Sigmoid colon (tissue), 7 donors: ENCODE data around the gene TRPM2. TPM values are rescaled to one million over a fixed set of nuclear protein-coding genes. Genes with fewer than 3 reads are reported as not detected.

ENCODE experiments used
- DNase-seq: peaks from one replicate; pipeline ENCODE4 v3.0.0-alpha.2; 2019
- H3K27ac ChIP-seq, 4 donors: fragments of 200-600 bp; sonication (generic); one replicate each; pipeline ENCODE4 v1.5.1; 2016 to 2019; ENCODE audit warnings: mild to moderate bottlenecking in 1 of 4
- H3K27me3 ChIP-seq, 3 donors: fragments of 200-600 bp; sonication (generic); one replicate each; pipeline ENCODE4 v1.5.1; 2019; ENCODE audit warnings: mild to moderate bottlenecking in 1 of 3
- H3K36me3 ChIP-seq, 4 donors: fragments of 200-600 bp; sonication (generic); one replicate each; pipeline ENCODE4 v1.5.1; 2016 to 2019
- H3K4me1 ChIP-seq, 4 donors: fragments of 200-600 bp; sonication (generic); one replicate each; pipeline ENCODE4 v1.5.1; 2017 to 2019
- H3K4me3 ChIP-seq, 4 donors: fragments of 200-600 bp; sonication (generic); one replicate each; pipeline ENCODE4 v1.5.1; 2017 to 2019; ENCODE audit warnings: mild to moderate bottlenecking in 2 of 4, moderate library complexity in 1 of 4
- H3K9me3 ChIP-seq, 4 donors: fragments of 200-600 bp in 3 of 4; sonication (generic) in 3 of 4; one replicate each; pipeline versions ENCODE4 v1.5.1 to v1.6.1; 2013 to 2019
- EP300 ChIP-seq, 4 donors: sonication (generic); formaldehyde crosslinking; IDR thresholded peaks; one replicate each; pipeline ENCODE4 v1.6.1; 2017; ENCODE audit warnings: antibody characterized with exemption in 4 of 4
- POLR2A ChIP-seq, 2 donors: fragments of 450-650 bp; IDR thresholded peaks; one replicate each; pipeline ENCODE4 v1.6.1; 2016; ENCODE audit warnings: antibody characterized with exemption in 2 of 2, mild to moderate bottlenecking in 2 of 2, moderate library complexity in 2 of 2
- POLR2AphosphoS5 ChIP-seq, 4 donors: sonication (generic); formaldehyde crosslinking; IDR thresholded peaks; one replicate each; pipeline ENCODE4 v1.6.1; 2017; ENCODE audit warnings: antibody characterized with exemption in 4 of 4
- WGBS, 2 donors: extraction: QIAGEN DNeasy Blood & Tissue Kit; methylation state at CpG; one replicate each; pipeline ENCODE4 v1.1.7; 2013; 5-methylcytosine and 5-hydroxymethylcytosine counted together
- intact Hi-C: fragments of 100-400 bp; cut with DNase I; formaldehyde crosslinking; loops from one replicate; pipeline ENCODE4 v1.15.1; 2023
- polyA plus RNA-seq, 3 donors: library from polyadenylated mRNA; stranded (reverse); fragments of 200-250 nt; gene quantifications; one replicate each; pipeline ENCODE4 v1.2.3, GENCODE V29; 2013
- total RNA-seq, 4 donors: library from RNA; depleted of rRNA; stranded (reverse); fragments of >200 nt; gene quantifications; one replicate each; pipeline ENCODE4 v1.1.0, GENCODE V29; 2016
- TF ChIP-seq, protein P1 (sequence below), 4 experiments: fragments of 450-650 bp in 3 of 4; fragments of 200-600 bp in 1 of 4; IDR thresholded peaks; one replicate each; pipeline ENCODE4 v1.5.1; 2016 to 2019; ENCODE audit warnings: antibody characterized with exemption in 4 of 4, mild to moderate bottlenecking in 3 of 4, moderate library complexity in 2 of 4
- donor health status: healthy with polysubstance abuse.
- donor health status: Bipolar disorder and iron deficiency.
- donor health status: healthy.

Gene TRPM2
- total and polyA plus RNA-seq, 7 donors, result 1.6 to 4.9 (median 3.4) TPM

DNA sequence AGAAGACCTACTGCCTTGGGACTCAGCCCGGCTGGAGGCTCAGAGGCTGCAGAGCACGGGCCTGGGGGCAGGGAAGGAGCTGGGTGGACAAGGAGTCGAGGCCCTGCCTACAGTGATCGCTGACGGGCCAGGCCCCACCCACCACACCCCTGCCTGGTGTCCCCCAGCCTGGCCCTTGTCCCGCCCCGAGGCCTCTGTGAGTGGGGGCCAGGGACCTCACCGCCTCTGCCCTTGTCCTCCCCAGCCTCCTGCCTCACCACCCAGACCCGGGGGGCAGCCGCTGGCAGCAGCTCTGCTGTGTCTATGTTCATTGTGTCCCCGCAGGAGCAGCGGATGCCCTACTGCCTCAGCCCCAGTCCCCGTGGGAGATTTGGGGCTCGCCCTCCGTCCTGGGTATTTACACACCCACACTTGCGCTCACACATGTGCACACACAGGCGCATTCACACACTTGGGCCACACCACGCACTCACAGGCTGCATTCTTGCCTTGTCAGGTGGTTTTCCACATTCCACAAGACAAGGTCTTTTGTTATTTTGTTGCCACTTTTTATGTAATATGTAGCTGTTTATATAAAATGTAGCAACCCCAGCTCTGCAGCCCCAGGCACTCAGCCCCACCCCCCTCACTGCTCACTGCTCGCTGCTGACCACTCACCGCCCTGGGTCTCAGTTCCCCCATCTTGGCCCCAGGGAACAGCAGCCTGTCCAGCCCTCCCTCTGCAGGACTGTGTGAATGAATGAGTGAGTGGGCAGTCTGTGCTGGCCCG is 46.3 kb upstream of the TRPM2 start:
- Histone ChIP-seq H3K27ac (no peak overlapping the region), H3K4me3 (no peak overlapping the region), H3K4me1 (peaks cover 0 to 39% (median 21%) of the 10 kb centered on the region in 4 donors), H3K9me3 (no peaks in the 10 kb centered on the region), H3K36me3 (peaks cover 9 to 37% (median 15%) of the 10 kb centered on the region in 4 donors), H3K27me3 (no peaks in the 10 kb centered on the region)
- TF ChIP-seq EP300 (IDR thresholded peaks at IDR 0.05) (no peak), POLR2A (IDR thresholded peaks at IDR 0.05) (no peak), POLR2AphosphoS5 (IDR thresholded peaks at IDR 0.05) (no peak)
- TF ChIP-seq, protein P1, sequence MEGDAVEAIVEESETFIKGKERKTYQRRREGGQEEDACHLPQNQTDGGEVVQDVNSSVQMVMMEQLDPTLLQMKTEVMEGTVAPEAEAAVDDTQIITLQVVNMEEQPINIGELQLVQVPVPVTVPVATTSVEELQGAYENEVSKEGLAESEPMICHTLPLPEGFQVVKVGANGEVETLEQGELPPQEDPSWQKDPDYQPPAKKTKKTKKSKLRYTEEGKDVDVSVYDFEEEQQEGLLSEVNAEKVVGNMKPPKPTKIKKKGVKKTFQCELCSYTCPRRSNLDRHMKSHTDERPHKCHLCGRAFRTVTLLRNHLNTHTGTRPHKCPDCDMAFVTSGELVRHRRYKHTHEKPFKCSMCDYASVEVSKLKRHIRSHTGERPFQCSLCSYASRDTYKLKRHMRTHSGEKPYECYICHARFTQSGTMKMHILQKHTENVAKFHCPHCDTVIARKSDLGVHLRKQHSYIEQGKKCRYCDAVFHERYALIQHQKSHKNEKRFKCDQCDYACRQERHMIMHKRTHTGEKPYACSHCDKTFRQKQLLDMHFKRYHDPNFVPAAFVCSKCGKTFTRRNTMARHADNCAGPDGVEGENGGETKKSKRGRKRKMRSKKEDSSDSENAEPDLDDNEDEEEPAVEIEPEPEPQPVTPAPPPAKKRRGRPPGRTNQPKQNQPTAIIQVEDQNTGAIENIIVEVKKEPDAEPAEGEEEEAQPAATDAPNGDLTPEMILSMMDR (IDR thresholded peaks at IDR 0.05), result no peak
- DNase-seq, result no peak
- intact Hi-C loops, result no loop called here
- 86 to 88% methylated on average over 21 of the region's 21 CpGs for WGBS, 2 donors

DNA sequence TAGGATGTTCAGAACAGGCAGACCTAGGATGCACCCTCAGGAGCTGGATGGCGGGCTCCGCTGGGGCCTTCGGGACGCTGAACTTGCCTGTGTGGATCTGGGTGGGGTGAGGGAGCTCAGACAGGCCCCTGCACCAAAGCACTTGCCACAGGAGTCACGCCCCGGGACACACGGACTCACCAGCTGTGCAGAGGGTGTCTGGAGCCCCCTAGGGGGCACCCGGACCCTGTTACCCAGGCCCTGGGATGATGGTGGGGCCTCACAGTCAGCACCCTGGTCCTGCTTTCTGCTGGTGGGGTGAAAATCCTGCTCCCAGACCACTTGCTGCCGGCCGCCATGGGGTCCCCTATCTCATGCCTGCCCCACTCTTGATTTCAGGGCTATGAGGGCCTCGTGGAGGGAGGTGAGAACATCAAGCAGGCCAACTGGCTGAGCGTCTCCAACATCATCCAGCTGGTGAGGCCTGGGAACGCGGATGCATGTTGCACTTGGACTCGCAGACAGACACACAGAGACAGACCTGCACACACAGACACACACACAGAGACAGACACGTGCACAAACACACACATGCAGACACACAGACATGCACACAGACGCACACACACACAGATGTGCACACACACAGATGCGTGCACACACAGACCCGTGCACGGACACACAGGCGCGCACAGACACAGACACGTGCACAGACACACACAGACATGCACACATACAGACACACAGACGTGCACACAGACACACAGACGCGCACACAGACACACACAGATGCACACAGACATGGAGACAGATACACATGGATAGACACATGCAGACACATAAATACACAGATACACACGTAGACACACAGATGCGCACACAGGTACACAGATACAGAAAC is 42.6 kb upstream of the TRPM2 start:
- TF ChIP-seq, protein P1 (IDR thresholded peaks at IDR 0.05), result no peak
- TF ChIP-seq POLR2A (IDR thresholded peaks at IDR 0.05) (no peak), EP300 (IDR thresholded peaks at IDR 0.05) (no peak), POLR2AphosphoS5 (IDR thresholded peaks at IDR 0.05) (no peak)
- Histone ChIP-seq H3K4me1 (peaks cover 0 to 5% (median 0%) of the 10 kb centered on the region in 4 donors), H3K9me3 (no peaks in the 10 kb centered on the region), H3K27ac (no peak overlapping the region), H3K27me3 (no peaks in the 10 kb centered on the region), H3K36me3 (peaks cover 16 to 71% (median 36%) of the 10 kb centered on the region in 4 donors), H3K4me3 (no peak overlapping the region)
- DNase-seq, result no peak
- intact Hi-C loops, result no loop called here
- WGBS, 2 donors, result 92 to 93% methylated on average over 28 of the region's 28 CpGs

DNA sequence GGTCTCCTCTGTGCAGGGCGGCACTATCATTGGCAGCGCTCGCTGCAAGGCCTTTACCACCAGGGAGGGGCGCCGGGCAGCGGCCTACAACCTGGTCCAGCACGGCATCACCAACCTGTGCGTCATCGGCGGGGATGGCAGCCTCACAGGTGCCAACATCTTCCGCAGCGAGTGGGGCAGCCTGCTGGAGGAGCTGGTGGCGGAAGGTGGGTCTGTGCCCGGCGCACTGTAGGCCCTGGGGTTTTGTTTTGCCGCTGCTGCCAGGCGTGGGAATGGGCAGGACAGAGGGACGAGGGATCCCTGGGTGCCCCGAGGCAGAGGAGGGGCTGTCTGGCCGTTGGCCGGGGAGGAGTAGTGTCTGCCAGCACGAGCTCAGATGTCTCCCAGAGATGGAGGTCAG is 41.3 kb upstream of the TRPM2 start:
- Histone ChIP-seq H3K4me1 (no peaks in the 10 kb centered on the region), H3K36me3 (peaks cover 16 to 79% (median 42%) of the 10 kb centered on the region in 4 donors), H3K9me3 (no peaks in the 10 kb centered on the region), H3K27me3 (no peaks in the 10 kb centered on the region), H3K27ac (no peak overlapping the region), H3K4me3 (no peak overlapping the region)
- intact Hi-C loops, result no loop called here
- TF ChIP-seq, protein P1 (IDR thresholded peaks at IDR 0.05), result no peak
- no peak for TF ChIP-seq POLR2AphosphoS5 (IDR thresholded peaks at IDR 0.05)
- TF ChIP-seq POLR2A (IDR thresholded peaks at IDR 0.05), result no peak
- no peak for DNase-seq
- WGBS, 2 donors, result 92 to 94% methylated on average over 22 of the region's 22 CpGs

DNA sequence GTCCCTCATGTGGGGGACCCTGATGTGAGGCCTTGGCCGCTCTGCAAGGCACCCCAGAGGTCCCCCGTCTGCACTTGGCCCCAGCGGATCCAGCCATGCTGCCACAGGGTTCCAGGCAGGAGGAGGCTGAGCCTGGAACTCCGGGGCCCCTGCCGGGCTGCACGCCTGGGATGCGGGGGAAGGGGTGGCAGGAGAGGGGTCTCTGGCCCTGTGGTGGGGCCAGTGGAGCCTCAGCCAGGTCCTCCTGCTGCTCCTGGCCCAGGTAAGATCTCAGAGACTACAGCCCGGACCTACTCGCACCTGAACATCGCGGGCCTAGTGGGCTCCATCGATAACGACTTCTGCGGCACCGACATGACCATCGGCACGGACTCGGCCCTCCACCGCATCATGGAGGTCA is 40.7 kb upstream of the TRPM2 start:
- Histone ChIP-seq H3K27ac (no peak overlapping the region), H3K4me1 (no peaks in the 10 kb centered on the region), H3K36me3 (peaks cover 16 to 81% (median 45%) of the 10 kb centered on the region in 4 donors), H3K9me3 (no peaks in the 10 kb centered on the region), H3K27me3 (no peaks in the 10 kb centered on the region), H3K4me3 (no peak overlapping the region)
- no peak for DNase-seq
- no peak for TF ChIP-seq EP300 (IDR thresholded peaks at IDR 0.05)
- intact Hi-C loops, result no loop called here
- 96% methylated on average over 19 of the region's 19 CpGs for WGBS, 2 donors

DNA sequence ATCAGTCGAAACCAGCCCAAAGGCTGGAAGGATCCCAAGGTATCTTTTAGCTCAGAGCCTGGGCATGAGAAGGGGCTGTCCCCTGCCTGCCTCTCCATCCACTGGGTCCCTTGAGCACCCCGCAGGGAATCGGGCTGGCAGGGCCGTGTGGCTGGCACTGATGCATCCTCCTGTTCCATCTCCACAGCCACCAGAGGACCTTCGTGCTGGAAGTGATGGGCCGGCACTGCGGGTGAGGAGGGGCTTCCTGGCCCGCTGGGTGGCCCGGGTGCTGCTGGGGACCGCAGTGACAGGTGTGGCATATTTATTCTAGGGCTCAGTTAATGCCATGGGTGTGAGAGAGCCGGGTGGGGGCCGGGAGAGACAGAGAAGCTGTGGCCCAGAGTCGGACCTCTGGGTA is 40.0 kb upstream of the TRPM2 start:
- TF ChIP-seq, protein P1 (IDR thresholded peaks at IDR 0.05), result no peak
- TF ChIP-seq EP300 (IDR thresholded peaks at IDR 0.05) (no peak), POLR2AphosphoS5 (IDR thresholded peaks at IDR 0.05) (no peak), POLR2A (IDR thresholded peaks at IDR 0.05) (no peak)
- Histone ChIP-seq H3K27me3 (no peaks in the 10 kb centered on the region), H3K9me3 (no peaks in the 10 kb centered on the region), H3K4me3 (no peak overlapping the region), H3K36me3 (peaks cover 16 to 84% (median 49%) of the 10 kb centered on the region in 4 donors), H3K27ac (no peak overlapping the region), H3K4me1 (no peaks in the 10 kb centered on the region)
- intact Hi-C loops, result no loop called here
- 85 to 92% methylated on average over 13 of the region's 13 CpGs for WGBS, 2 donors
- no peak for DNase-seq
